Measurements from ENCODE around the gene FIGNL2.

DNA sequence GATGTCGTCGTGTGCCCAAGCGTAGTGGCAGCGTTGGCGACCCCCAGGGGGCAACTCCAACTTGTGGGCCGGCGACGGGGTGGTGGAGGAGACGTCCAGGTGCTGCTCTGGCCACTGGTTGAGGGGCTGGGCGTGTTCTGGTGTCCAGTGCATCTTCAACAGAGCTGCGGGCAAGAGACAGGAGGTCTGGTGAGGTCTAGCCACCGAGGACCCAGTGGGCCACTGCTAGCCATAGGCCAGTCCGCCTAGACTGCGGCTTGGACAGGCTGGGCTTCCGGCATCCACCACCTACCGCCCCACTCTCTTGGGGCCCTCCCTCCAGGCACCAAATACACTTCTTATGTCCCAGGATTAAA lies 26.3 kb downstream of the FIGNL2 start:
- no peak for TF ChIP-seq CTCF (conservative IDR thresholded peaks at IDR 0.05)
- no peak for TF ChIP-seq ZFX (IDR thresholded peaks at IDR 0.05)
